ENCODE results near the gene TMEM232.
"Not testable (repeated sequence)": the region's sequence is repeated elsewhere in the genome, so short reads cannot be mapped to it uniquely, and the experiment has no call there.

TMEM232 gene

DNA sequence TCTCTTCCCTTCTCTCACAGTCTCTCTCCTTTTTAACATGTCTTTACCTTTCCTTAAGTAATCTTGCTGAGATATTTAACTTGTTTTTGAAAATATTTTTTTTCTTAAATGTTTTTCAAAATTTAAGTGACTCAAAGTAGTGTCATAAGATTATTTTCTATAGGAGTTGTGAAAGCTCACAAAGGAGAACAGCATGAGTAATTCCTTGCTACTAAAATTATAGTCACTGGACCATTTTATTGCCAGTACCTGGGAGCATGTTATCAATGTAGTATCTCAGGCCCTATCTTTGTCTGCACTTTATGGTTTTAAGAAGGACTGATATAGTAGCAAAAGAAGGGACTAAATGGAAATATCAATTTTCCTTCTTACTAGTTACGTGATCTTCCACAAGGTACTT is 181.9 kb downstream of the TMEM232 start:
- no peaks in the 10 kb centered on the region for H3K27me3 ChIP-seq (ENCODE audit: insufficient read depth, low read length)
- H3K27ac ChIP-seq (ENCODE audit: low read depth, low read length, poor library complexity, severe bottlenecking), result no peak overlapping the region
- H3K79me2 ChIP-seq (ENCODE audit: insufficient read depth, low read length), result no peaks in the 10 kb centered on the region
- no peaks in the 10 kb centered on the region for H3K9me2 ChIP-seq (ENCODE audit: low read depth, low read length)
- H3K4me1 ChIP-seq (ENCODE audit: insufficient read depth, low read length, severe bottlenecking), result no peaks in the 10 kb centered on the region
- no peak for TF ChIP-seq EZH2 (IDR thresholded peaks at IDR 0.05; ENCODE audit: borderline replicate concordance, low read length)
- no peaks in the 10 kb centered on the region for H3F3A ChIP-seq (ENCODE audit: insufficient read depth, low read length)
- no peaks in the 10 kb centered on the region for H3K9me3 ChIP-seq (ENCODE audit: low read length)
- no peak overlapping the region for H3K4me3 ChIP-seq (ENCODE audit: low read depth, low read length, poor library complexity, severe bottlenecking)
- H3K9ac ChIP-seq (ENCODE audit: low read length), result no peak overlapping the region
- no peak overlapping the region for H2AFZ ChIP-seq (ENCODE audit: low read length)
- no peak overlapping the region for H3K4me2 ChIP-seq (ENCODE audit: low read length)
- no peaks in the 10 kb centered on the region for H4K20me1 ChIP-seq (ENCODE audit: insufficient read depth, low read length)
- no peaks in the 10 kb centered on the region for H3K36me3 ChIP-seq (ENCODE audit: insufficient read depth, low read length)

DNA sequence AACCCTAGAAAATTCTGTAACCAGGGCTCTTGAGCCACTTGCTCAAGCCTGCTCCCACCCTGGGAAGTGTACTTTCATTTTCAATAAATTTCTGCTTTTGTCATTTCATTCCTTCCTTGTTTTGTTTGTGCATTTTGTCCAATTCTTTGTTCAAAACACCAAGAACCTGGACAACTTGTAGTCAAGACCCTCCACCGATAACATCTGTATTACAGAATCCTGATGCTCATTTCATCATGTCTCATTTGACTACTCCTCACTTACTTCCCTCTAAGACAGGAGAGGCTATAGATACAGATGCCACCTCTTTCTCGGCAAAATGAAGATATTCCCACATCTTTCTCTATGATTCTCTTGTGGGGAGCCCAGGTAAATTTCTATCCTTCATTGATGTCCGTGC is 183.5 kb downstream of the TMEM232 start:
- TF ChIP-seq EZH2 (IDR thresholded peaks at IDR 0.05; ENCODE audit: borderline replicate concordance, low read length) (no peak), CTCF (IDR thresholded peaks at IDR 0.05; ENCODE audit: low read length) (no peak)
- no peaks in the 10 kb centered on the region for H3K9me2 ChIP-seq (ENCODE audit: low read depth, low read length)
- H3K79me2 ChIP-seq (ENCODE audit: insufficient read depth, low read length), result no peaks in the 10 kb centered on the region
- H3K9ac ChIP-seq (ENCODE audit: low read length), result no peak overlapping the region
- no peak overlapping the region for H3K27ac ChIP-seq (ENCODE audit: low read depth, low read length, poor library complexity, severe bottlenecking)
- H3K4me3 ChIP-seq (ENCODE audit: low read depth, low read length, poor library complexity, severe bottlenecking), result no peak overlapping the region
- H3K4me1 ChIP-seq (ENCODE audit: insufficient read depth, low read length, severe bottlenecking), result no peaks in the 10 kb centered on the region
- no peaks in the 10 kb centered on the region for H3K9me3 ChIP-seq (ENCODE audit: low read length)
- no peaks in the 10 kb centered on the region for H3F3A ChIP-seq (ENCODE audit: insufficient read depth, low read length)
- no peaks in the 10 kb centered on the region for H3K36me3 ChIP-seq (ENCODE audit: insufficient read depth, low read length)
- H3K4me2 ChIP-seq (ENCODE audit: low read length), result no peak overlapping the region
- H3K27me3 ChIP-seq (ENCODE audit: insufficient read depth, low read length), result no peaks in the 10 kb centered on the region
- no peaks in the 10 kb centered on the region for H4K20me1 ChIP-seq (ENCODE audit: insufficient read depth, low read length)
- peak overlapping the region; percentile 20; the same call in 1 of the 2 replicates for H2AFZ ChIP-seq (ENCODE audit: low read length)

GRCh38 chr5:110536120-110537115 is 190.1 kb downstream of the TMEM232 start:
- no peaks in the 10 kb centered on the region for H3K27me3 ChIP-seq (ENCODE audit: insufficient read depth, low read length)
- no peak overlapping the region for H2AFZ ChIP-seq (ENCODE audit: low read length)
- no peaks in the 10 kb centered on the region for H4K20me1 ChIP-seq (ENCODE audit: insufficient read depth, low read length)
- no peaks in the 10 kb centered on the region for H3K9me3 ChIP-seq (ENCODE audit: low read length)
- H3K27ac ChIP-seq (ENCODE audit: low read depth, low read length, poor library complexity, severe bottlenecking), result no peak overlapping the region
- TF ChIP-seq EZH2 (IDR thresholded peaks at IDR 0.05; ENCODE audit: borderline replicate concordance, low read length) (no peak), CTCF (IDR thresholded peaks at IDR 0.05; ENCODE audit: low read length) (no peak)
- no peaks in the 10 kb centered on the region for H3F3A ChIP-seq (ENCODE audit: insufficient read depth, low read length)
- no peak overlapping the region for H3K4me3 ChIP-seq (ENCODE audit: low read depth, low read length, poor library complexity, severe bottlenecking)
- no peaks in the 10 kb centered on the region for H3K79me2 ChIP-seq (ENCODE audit: insufficient read depth, low read length)
- H3K36me3 ChIP-seq (ENCODE audit: insufficient read depth, low read length), result no peaks in the 10 kb centered on the region
- no peaks in the 10 kb centered on the region for H3K9me2 ChIP-seq (ENCODE audit: low read depth, low read length)
- H3K9ac ChIP-seq (ENCODE audit: low read length), result no peak overlapping the region
- no peak overlapping the region for H3K4me2 ChIP-seq (ENCODE audit: low read length)
- H3K4me1 ChIP-seq (ENCODE audit: insufficient read depth, low read length, severe bottlenecking), result no peaks in the 10 kb centered on the region

DNA sequence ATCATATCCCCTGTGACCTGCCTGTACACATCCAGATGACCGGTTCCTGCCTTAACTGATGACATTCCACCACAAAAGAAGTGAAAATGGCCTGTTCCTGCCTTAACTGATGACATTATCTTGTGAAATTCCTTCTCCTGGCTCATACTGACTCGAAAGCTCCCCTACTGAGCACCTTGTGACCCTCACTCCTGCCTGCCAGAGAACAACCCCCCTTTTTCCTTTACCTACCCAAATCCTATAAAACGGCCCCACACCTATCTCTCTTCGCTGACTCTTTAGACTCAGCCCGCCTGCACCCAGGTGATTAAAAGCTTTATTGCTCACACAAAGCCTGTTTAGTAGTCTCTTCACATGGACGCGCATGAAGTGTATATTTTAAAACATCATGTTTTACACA is 191.3 kb downstream of the TMEM232 start:
- not testable (repeated sequence) for H3K27me3 ChIP-seq (ENCODE audit: insufficient read depth, low read length); H3K9me2 ChIP-seq (ENCODE audit: low read depth, low read length); H3K4me2 ChIP-seq (ENCODE audit: low read length); H3K79me2 ChIP-seq (ENCODE audit: insufficient read depth, low read length); H3F3A ChIP-seq (ENCODE audit: insufficient read depth, low read length); H2AFZ ChIP-seq (ENCODE audit: low read length); H3K36me3 ChIP-seq (ENCODE audit: insufficient read depth, low read length); H4K20me1 ChIP-seq (ENCODE audit: insufficient read depth, low read length); H3K9me3 ChIP-seq (ENCODE audit: low read length); H3K4me3 ChIP-seq (ENCODE audit: low read depth, low read length, poor library complexity, severe bottlenecking); H3K4me1 ChIP-seq (ENCODE audit: insufficient read depth, low read length, severe bottlenecking); H3K9ac ChIP-seq (ENCODE audit: low read length); H3K27ac ChIP-seq (ENCODE audit: low read depth, low read length, poor library complexity, severe bottlenecking)

Data from OCI-LY1 (cell line).